Heart right ventricle (tissue), 16 donors: Measurements from ENCODE around the gene PCDHGA9. TPM values are rescaled to one million over a fixed set of nuclear protein-coding genes. Genes with fewer than 3 reads are reported as not detected.
A peak's percentile ranks its signal among the peaks of the same experiment; 100 is the strongest.

ENCODE experiments used
- ATAC-seq, 8 donors: fragments of 200-7000 bp; cut with Tn5 transposase; one replicate each; pipeline ENCODE4 v1.9.1; 2020; ENCODE audit warnings: mild to moderate bottlenecking in 8 of 8, moderate library complexity in 8 of 8, moderate number of reproducible peaks in 1 of 8
- DNase-seq, 2 donors: peaks; one replicate each; pipeline ENCODE4 v3.0.0-alpha.2; 2020
- H3K27ac ChIP-seq, 10 donors: fragments of 200-600 bp; sonication (generic) in 2 of 10; one replicate each; pipeline versions ENCODE4 v1.5.0 to v1.8.0; 2020 to 2022; ENCODE audit warnings: mild to moderate bottlenecking in 3 of 10
- H3K27me3 ChIP-seq, 7 donors: fragments of 200-600 bp; one replicate each; pipeline ENCODE4 v1.8.0; 2021 to 2022; ENCODE audit warnings: mild to moderate bottlenecking in 2 of 7
- H3K36me3 ChIP-seq, 9 donors: fragments of 200-600 bp; sonication (generic) in 1 of 9; one replicate each; pipeline versions ENCODE4 v1.5.0 to v1.8.0; 2020 to 2022; ENCODE audit warnings: mild to moderate bottlenecking in 2 of 9
- H3K4me1 ChIP-seq, 9 donors: fragments of 200-600 bp; sonication (generic) in 1 of 9; one replicate each; pipeline versions ENCODE4 v1.5.0 to v1.8.0; 2020 to 2022; ENCODE audit warnings: mild to moderate bottlenecking in 4 of 9
- H3K4me3 ChIP-seq, 10 donors: fragments of 200-600 bp; sonication (generic) in 2 of 10; one replicate each; pipeline versions ENCODE4 v1.5.0 to v1.8.0; 2020 to 2022; ENCODE audit warnings: mild to moderate bottlenecking in 7 of 10, moderate library complexity in 2 of 10
- H3K9me3 ChIP-seq, 11 donors: fragments of 200-600 bp in 10 of 11; sonication (generic) in 2 of 11; one replicate each; pipeline versions ENCODE4 v1.5.0 to v1.8.0; 2013 to 2022; ENCODE audit warnings: mild to moderate bottlenecking in 2 of 11, control low read depth in 1 of 11, moderate library complexity in 1 of 11
- CTCF ChIP-seq, 9 donors: fragments of 200-600 bp; sonication (generic) in 2 of 9; IDR thresholded peaks; one replicate each; pipeline versions ENCODE4 v1.5.0 to v1.8.0; 2021 to 2022; ENCODE audit warnings: antibody characterized with exemption in 9 of 9, mild to moderate bottlenecking in 5 of 9, moderate library complexity in 1 of 9
- WGBS, 2 donors: extraction: QIAGEN DNeasy Blood & Tissue Kit; methylation state at CpG; one replicate each; pipeline ENCODE4 v1.1.7; 2013; ENCODE audit warnings: inconsistent platforms in 1 of 2; 5-methylcytosine and 5-hydroxymethylcytosine counted together
- intact Hi-C, 10 donors: fragments of 100-400 bp; cut with DNase I; formaldehyde crosslinking; loops; one replicate each; pipeline versions ENCODE4 v1.11.1 to v1.14.2; 2022
- polyA plus RNA-seq, 2 donors: library from polyadenylated mRNA; stranded (reverse); fragments of 200-250 nt; gene quantifications; one replicate each; pipeline ENCODE4 v1.2.3, GENCODE V29; 2013
- total RNA-seq, 10 donors: library from RNA; stranded (reverse); fragmentation: NEBNext Ultra II Directional in 3 of 10; extraction: Animal tissue kit (Norgen Biotek cat#: 25700) in 3 of 10; gene quantifications; one replicate each; pipeline versions ENCODE4 v1.2.1 to v1.2.4, GENCODE V29; 2021 to 2023
- donor health status: Arrhythmogenic right ventricular cardiomyopathy.
- donor health status: ischemic (EF 13 %, LVEDD 7.1; RV severe dilation, severe dysfunction).
- donor health status: healthy with polysubstance abuse.
- donor health status: DM: no; HTN: yes; CAD: no.
- donor health status: DM: no; HTN: no; CAD: no.
- donor health status: ischemic (EF 25% LVEDD 6.9; RV normal size, moderate dysfunction).
- donor health status: ischemic (EF 25% LVEDD 5.7; RV mildly dilated, moderate dysfunction).
- donor health status: healthy.
- donor health status: DM: yes; HTN: yes; CAD: no.
- donor health status: Ischemic cardiomyopathy.
- donor health status: ischemic (EF 35%, LVEDD 5.7; RV mildly dilated, moderate dysfunction).
- donor health status: nonischemic (EF 11% LVEDD 7.7; RV severe dilation, severe dysfunction).
- donor health status: DM: yes; HTN: yes; CAD: no.
- donor health status: PGD.
- donor health status: ischemic (EF 29% LVEDD 5.4; RV normal size, mild dysfunction).
- donor health status: nonischemic (EF 23%, LVEDD 6.1; RV moderate dilation, normal function).

PCDHGA9 gene
- total and polyA plus RNA-seq, 12 donors, result 0.55 to 8.3 (median 6.0) TPM

- peaks cover 0 to 100% (median 0%) of the 10 kb centered on the region in 7 donors for H3K27me3 ChIP-seq
- H3K4me1 ChIP-seq, result peaks cover 0 to 37% (median 5%) of the 10 kb centered on the region in 9 donors
- intact Hi-C loops, result loop anchor here in 9 of 10 donors (1.0 to 10.0 kb wide), 9 partner anchors 105 to 203 kb away; partner anchors contain the start of gene PCDHB13 (in 1 of the 9)
- peak; percentile 62 to 83 (median 76) for TF ChIP-seq CTCF (IDR thresholded peaks at IDR 0.05)
- DNase-seq (peak; percentile 66 to 79), ATAC-seq (peak; percentile 90 to 94 (median 94))
- H3K36me3 ChIP-seq, result peaks cover 0 to 42% (median 0%) of the 10 kb centered on the region in 9 donors
- peak within 1 kb of the TSS; percentile 20 to 55 (median 51) for H3K4me3 ChIP-seq
- 12 to 13% methylated on average over 40 to 46 of the region's 47 CpGs for WGBS, 2 donors
- H3K27ac ChIP-seq, result peak within 1 kb of the TSS in 9 of 10 donors; percentile 30 to 78 (median 56)
- H3K9me3 ChIP-seq, result peaks cover 0 to 100% (median 63%) of the 10 kb centered on the region in 11 donors
Observed at GRCh38 chr5:141417494-141418172, 15.1 kb downstream of the PCDHGA9 start, which contains the start of gene PCDHGB7. Gene PCDHGB7, plus strand, starts transcription at chr5:141417677. Its CDS starts 183 bp downstream, at chr5:141417860.

GRCh38 chr5:141419074-141419880, 16.7 kb downstream of the PCDHGA9 start:
- 38 to 45% methylated on average over 74 of the region's 74 CpGs for WGBS, 2 donors
- intact Hi-C loops, result loop anchor here in 8 of 10 donors (5.0 to 10.0 kb wide), 7 partner anchors 103 to 204 kb away; partner anchors contain the start of gene PCDHB13 (in 1 of the 8)
- Histone ChIP-seq H3K9me3 (peaks cover 0 to 100% (median 67%) of the 10 kb centered on the region in 11 donors), H3K27me3 (peaks cover 0 to 100% (median 0%) of the 10 kb centered on the region in 7 donors), H3K27ac (no peak overlapping the region), H3K4me3 (no peak overlapping the region), H3K36me3 (peaks cover 0 to 34% (median 0%) of the 10 kb centered on the region in 9 donors), H3K4me1 (peaks cover 0 to 25% (median 6%) of the 10 kb centered on the region in 9 donors)
- DNase-seq, result no peak
- TF ChIP-seq CTCF (IDR thresholded peaks at IDR 0.05), result no peak
- ATAC-seq, result peak in 1 of 8 donors; percentile 29

- DNase-seq, result no peak
- H3K36me3 ChIP-seq, result peaks cover 0 to 47% (median 0%) of the 10 kb centered on the region in 9 donors
- intact Hi-C loops, result loop anchor here in 4 of 10 donors (2.0 to 10.0 kb wide), 4 partner anchors 54 to 104 kb away; partner anchors contain the start of gene PCDHGA3 (in 1 of the 4)
- no peak within 1 kb of the TSS for H3K27ac ChIP-seq
- peak in 4 of 8 donors; percentile 34 to 60 (median 42) for ATAC-seq
- H3K4me3 ChIP-seq, result peak within 1 kb of the TSS in 9 of 10 donors; percentile 6 to 42 (median 34)
- H3K4me1 ChIP-seq, result peaks cover 0 to 25% (median 6%) of the 10 kb centered on the region in 9 donors
- H3K9me3 ChIP-seq, result peaks cover 0 to 100% (median 66%) of the 10 kb centered on the region in 11 donors
- 27 to 30% methylated on average over 42 of the region's 42 CpGs for WGBS, 2 donors
- TF ChIP-seq CTCF (IDR thresholded peaks at IDR 0.05), result peak; percentile 23 to 60 (median 49)
- H3K27me3 ChIP-seq, result peaks cover 0 to 99% (median 0%) of the 10 kb centered on the region in 7 donors
Observed at GRCh38 chr5:141420855-141421488, 18.4 kb downstream of the PCDHGA9 start, which contains the start of gene PCDHGA11. Gene PCDHGA11, plus strand, starts transcription at chr5:141421051. Its CDS starts 177 bp downstream, at chr5:141421228.
